ENCODE measurements around the gene KCNMA1.

DNA sequence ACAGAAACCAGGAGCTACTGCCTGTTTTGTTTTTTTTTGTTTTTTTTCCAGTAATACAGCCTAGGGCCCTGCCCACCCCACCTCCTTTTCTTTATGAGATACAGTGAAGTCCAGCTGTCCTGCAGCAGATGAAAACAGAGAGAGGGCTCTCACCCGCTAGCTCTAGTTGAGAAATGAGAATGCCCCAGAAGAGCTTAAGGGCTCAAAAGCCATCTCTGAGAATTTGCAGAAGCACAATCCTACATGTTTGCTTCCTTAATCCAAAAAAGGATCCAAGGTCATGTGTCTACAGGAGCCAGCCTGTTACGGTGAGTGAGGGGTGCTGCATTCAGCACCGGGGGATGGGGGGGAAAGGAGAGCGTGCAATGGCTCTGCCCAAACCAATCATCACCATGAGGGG is 122.7 kb downstream of the KCNMA1 start:
- TF ChIP-seq EP300 (IDR thresholded peaks at IDR 0.05; ENCODE audit: borderline replicate concordance) (no peak), EGR1 (IDR thresholded peaks at IDR 0.05) (no peak), TCF12 (IDR thresholded peaks at IDR 0.05; ENCODE audit: low read depth) (no peak), RAD21 (IDR thresholded peaks at IDR 0.05; ENCODE audit: low read depth) (no peak), YY1 (IDR thresholded peaks at IDR 0.05; ENCODE audit: low read depth) (no peak), ZBTB7A (IDR thresholded peaks at IDR 0.05; ENCODE audit: low read depth) (no peak), FOXM1 (IDR thresholded peaks at IDR 0.05; ENCODE audit: borderline replicate concordance, low read depth) (no peak), CREB1 (IDR thresholded peaks at IDR 0.05; ENCODE audit: low read depth) (no peak)
- TF ChIP-seq, protein P1, sequence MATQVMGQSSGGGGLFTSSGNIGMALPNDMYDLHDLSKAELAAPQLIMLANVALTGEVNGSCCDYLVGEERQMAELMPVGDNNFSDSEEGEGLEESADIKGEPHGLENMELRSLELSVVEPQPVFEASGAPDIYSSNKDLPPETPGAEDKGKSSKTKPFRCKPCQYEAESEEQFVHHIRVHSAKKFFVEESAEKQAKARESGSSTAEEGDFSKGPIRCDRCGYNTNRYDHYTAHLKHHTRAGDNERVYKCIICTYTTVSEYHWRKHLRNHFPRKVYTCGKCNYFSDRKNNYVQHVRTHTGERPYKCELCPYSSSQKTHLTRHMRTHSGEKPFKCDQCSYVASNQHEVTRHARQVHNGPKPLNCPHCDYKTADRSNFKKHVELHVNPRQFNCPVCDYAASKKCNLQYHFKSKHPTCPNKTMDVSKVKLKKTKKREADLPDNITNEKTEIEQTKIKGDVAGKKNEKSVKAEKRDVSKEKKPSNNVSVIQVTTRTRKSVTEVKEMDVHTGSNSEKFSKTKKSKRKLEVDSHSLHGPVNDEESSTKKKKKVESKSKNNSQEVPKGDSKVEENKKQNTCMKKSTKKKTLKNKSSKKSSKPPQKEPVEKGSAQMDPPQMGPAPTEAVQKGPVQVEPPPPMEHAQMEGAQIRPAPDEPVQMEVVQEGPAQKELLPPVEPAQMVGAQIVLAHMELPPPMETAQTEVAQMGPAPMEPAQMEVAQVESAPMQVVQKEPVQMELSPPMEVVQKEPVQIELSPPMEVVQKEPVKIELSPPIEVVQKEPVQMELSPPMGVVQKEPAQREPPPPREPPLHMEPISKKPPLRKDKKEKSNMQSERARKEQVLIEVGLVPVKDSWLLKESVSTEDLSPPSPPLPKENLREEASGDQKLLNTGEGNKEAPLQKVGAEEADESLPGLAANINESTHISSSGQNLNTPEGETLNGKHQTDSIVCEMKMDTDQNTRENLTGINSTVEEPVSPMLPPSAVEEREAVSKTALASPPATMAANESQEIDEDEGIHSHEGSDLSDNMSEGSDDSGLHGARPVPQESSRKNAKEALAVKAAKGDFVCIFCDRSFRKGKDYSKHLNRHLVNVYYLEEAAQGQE (IDR thresholded peaks at IDR 0.05; ENCODE audit: low read depth): no peak

Measured in Ishikawa (cell line).